Fibroblast of upper back skin (primary cell): ENCODE data around the gene DOP1A.

Source experiments
- DNase-seq: peaks from one replicate; pipeline ENCODE4 v3.0.0-alpha.2; 2013

Gene DOP1A

GRCh38 chr6:83215131-83216047, 147.9 kb downstream of the DOP1A start:
- DNase-seq: peak; percentile 77

- DNase-seq: no peak
Observed at GRCh38 chr6:83216806-83217205, 149.3 kb downstream of the DOP1A start.
